H1 (cell line): Measurements from ENCODE around the gene NSL1. TPM values are rescaled to one million over a fixed set of nuclear protein-coding genes. Genes with fewer than 3 reads are reported as not detected.

ENCODE experiments used
- CTCF ChIA-PET: fragments of 300-600 bp; sonication (Branson Sonifier 250); formaldehyde crosslinking; loops from one replicate; lab custom pipeline; 2021; ENCODE audit not compliant: partially characterized antibody; lab: Charles Lee
- POLR2A ChIA-PET: fragments of 300-600 bp; sonication (Branson Sonifier 250); formaldehyde crosslinking; loops from one replicate; lab custom pipeline; 2021; ENCODE audit warnings: inconsistent platforms; ENCODE audit not compliant: partially characterized antibody; lab: Charles Lee
- DNase-seq, 2 experiments: peaks; one replicate each; pipeline versions ENCODE4 v3.0.0 to v3.0.0-alpha.2; 2010 to 2022; ENCODE audit warnings: low spot score in 2 of 2, low read depth in 1 of 2, mixed read lengths in 1 of 2
- FAIRE-seq: peaks from 2 replicates; lab custom pipeline; 2011; peaks lifted over from hg19 to GRCh38; lab: Jason Lieb, UNC
- H2AFZ ChIP-seq: 2 replicates; pipeline ENCODE4 v1.8.1; 2012; ENCODE audit warnings: low read length, inconsistent platforms
- H2AK5ac ChIP-seq: 2 replicates; pipeline ENCODE4 v1.6.1; 2013; ENCODE audit warnings: low read depth, low read length
- H2BK120ac ChIP-seq: replicated peaks from 2 replicates; pipeline ENCODE3; 2013; ENCODE audit warnings: low read depth, low read length, inconsistent platforms
- H2BK12ac ChIP-seq: 2 replicates; pipeline ENCODE4 v1.6.1; 2013; ENCODE audit warnings: low read depth, low read length
- H2BK15ac ChIP-seq: 2 replicates; pipeline ENCODE4 v1.6.1; 2013; ENCODE audit warnings: low read length
- H2BK20ac ChIP-seq: 2 replicates; pipeline ENCODE4 v1.6.1; 2013; ENCODE audit warnings: low read length
- H2BK5ac ChIP-seq: 2 replicates; pipeline ENCODE4 v1.6.1; 2013; ENCODE audit warnings: low read depth, low read length
- H3K14ac ChIP-seq: 2 replicates; pipeline ENCODE4 v1.6.1; 2013; ENCODE audit warnings: inconsistent platforms; ENCODE audit not compliant: insufficient read length
- H3K18ac ChIP-seq: 2 replicates; pipeline ENCODE4 v1.6.1; 2013; ENCODE audit warnings: low read length; ENCODE audit errors: extremely low read depth
- H3K23ac ChIP-seq: 2 replicates; pipeline ENCODE4 v1.6.1; 2013; ENCODE audit warnings: inconsistent platforms; ENCODE audit not compliant: insufficient read length
- H3K23me2 ChIP-seq: 2 replicates; pipeline ENCODE4 v1.6.1; 2013; ENCODE audit warnings: low read depth, low read length
- H3K27ac ChIP-seq: 2 replicates; pipeline ENCODE4 v1.6.1; 2011; ENCODE audit warnings: low read depth, low read length, inconsistent platforms
- H3K27me3 ChIP-seq, 4 experiments: replicated peaks in 1 of 4; 1 replicate in 1 of 4; 2 replicates in 3 of 4; pipeline versions ENCODE4 v1.6.1 to v1.8.1; 2011 to 2013; ENCODE audit warnings: low read length in 3 of 4, mild to moderate bottlenecking in 3 of 4, inconsistent platforms in 2 of 4, mixed read lengths in 2 of 4, moderate library complexity in 1 of 4; ENCODE audit not compliant: control insufficient read depth in 3 of 4, insufficient read depth in 3 of 4; ENCODE audit errors: extremely low read depth in 1 of 4
- H3K36me3 ChIP-seq, 4 experiments: 2 replicates each; pipeline versions ENCODE4 v1.6.1 to v1.8.1; 2011 to 2013; ENCODE audit warnings: mild to moderate bottlenecking in 4 of 4, low read length in 3 of 4, moderate library complexity in 2 of 4, control low read depth in 1 of 4, inconsistent platforms in 1 of 4; ENCODE audit not compliant: insufficient read depth in 4 of 4, control insufficient read depth in 2 of 4
- H3K4ac ChIP-seq: replicated peaks from 2 replicates; pipeline ENCODE3; 2013; ENCODE audit warnings: low read length, low read depth, mixed read lengths, inconsistent platforms; ENCODE audit not compliant: insufficient read length
- H3K4me1 ChIP-seq, 4 experiments: replicated peaks in 1 of 4; 1 replicate in 1 of 4; 2 replicates in 3 of 4; pipeline versions ENCODE4 v1.6.1 to v1.8.1; 2011 to 2013; ENCODE audit warnings: low read length in 3 of 4, inconsistent platforms in 2 of 4, mixed read lengths in 1 of 4; ENCODE audit not compliant: insufficient read depth in 4 of 4, control insufficient read depth in 3 of 4
- H3K4me2 ChIP-seq, 2 experiments: 2 replicates each; pipeline versions ENCODE4 v1.6.1 to v1.8.1; 2011 to 2013; ENCODE audit warnings: low read depth in 2 of 2, low read length in 2 of 2, control low read depth in 1 of 2, inconsistent platforms in 1 of 2, mild to moderate bottlenecking in 1 of 2; ENCODE audit not compliant: insufficient read depth in 1 of 2
- H3K4me3 ChIP-seq, 4 experiments: fragments of 200-600, 300-600 bp in 1 of 4; sonication (generic), shearing (Covaris generic), sonication (Bioruptor Twin) in 1 of 4; 2 replicates each; pipeline versions ENCODE4 v1.5.1 to v1.8.1; 2011 to 2016; ENCODE audit warnings: low read length in 4 of 4, low read depth in 3 of 4, control low read depth in 2 of 4, inconsistent platforms in 2 of 4, mild to moderate bottlenecking in 2 of 4, mixed read lengths in 1 of 4, moderate library complexity in 1 of 4; ENCODE audit not compliant: insufficient read depth in 2 of 4; ENCODE audit errors: extremely low read depth in 1 of 4
- H3K56ac ChIP-seq: replicated peaks from 2 replicates; pipeline ENCODE3; 2013; ENCODE audit warnings: low read depth, mild to moderate bottlenecking, mixed read lengths, low read length, inconsistent platforms; ENCODE audit not compliant: insufficient read length
- H3K79me1 ChIP-seq: 2 replicates; pipeline ENCODE4 v1.6.1; 2013; ENCODE audit warnings: low read depth, low read length, control low read depth
- H3K79me2 ChIP-seq, 2 experiments: 2 replicates each; pipeline versions ENCODE4 v1.6.1 to v1.8.1; 2012 to 2013; ENCODE audit warnings: low read length in 2 of 2, mild to moderate bottlenecking in 2 of 2, inconsistent platforms in 1 of 2; ENCODE audit not compliant: insufficient read depth in 2 of 2, control insufficient read depth in 1 of 2
- H3K9ac ChIP-seq, 4 experiments: replicated peaks in 1 of 4; 1 replicate in 1 of 4; 2 replicates in 3 of 4; pipeline versions ENCODE4 v1.6.1 to v1.8.1; 2011 to 2013; ENCODE audit warnings: low read depth in 3 of 4, low read length in 3 of 4, control low read depth in 2 of 4, mild to moderate bottlenecking in 2 of 4, moderate library complexity in 2 of 4, inconsistent platforms in 1 of 4; ENCODE audit errors: extremely low read depth in 1 of 4
- H3K9me3 ChIP-seq, 2 experiments: 2 replicates each; pipeline versions ENCODE4 v1.6.1 to v1.8.1; 2012 to 2013; ENCODE audit warnings: mild to moderate bottlenecking in 2 of 2, moderate library complexity in 2 of 2, control low read depth in 1 of 2, inconsistent platforms in 1 of 2, low read depth in 1 of 2, low read length in 1 of 2, mixed read lengths in 1 of 2; ENCODE audit not compliant: insufficient read depth in 2 of 2
- H4K20me1 ChIP-seq, 2 experiments: replicated peaks in 1 of 2; 2 replicates each; pipeline versions ENCODE3 to v1.8.1; 2011 to 2013; ENCODE audit warnings: inconsistent platforms in 2 of 2, low read length in 2 of 2, mild to moderate bottlenecking in 1 of 2; ENCODE audit not compliant: insufficient read depth in 2 of 2, control insufficient read depth in 1 of 2
- H4K5ac ChIP-seq: 2 replicates; pipeline ENCODE4 v1.6.1; 2013; ENCODE audit warnings: low read length, low read depth, mixed read lengths, inconsistent platforms; ENCODE audit not compliant: insufficient read length
- H4K8ac ChIP-seq: 2 replicates; pipeline ENCODE4 v1.8.0; 2013; ENCODE audit warnings: mild to moderate bottlenecking, moderate library complexity, low read length, inconsistent platforms; ENCODE audit not compliant: insufficient read depth; ENCODE audit errors: extremely low read depth
- H4K91ac ChIP-seq: replicated peaks from 2 replicates; pipeline ENCODE3; 2013; ENCODE audit warnings: low read length, mixed read lengths, inconsistent platforms; ENCODE audit not compliant: insufficient read length
- ASH2L ChIP-seq: fragments of 200-600, 300-600 bp; sonication (generic); IDR thresholded peaks from one replicate; pipeline ENCODE4 v1.7.1; 2017; ENCODE audit warnings: low read length
- BCL11A ChIP-seq, 2 experiments: IDR thresholded peaks; one replicate each; pipeline ENCODE4 v1.6.1; 2011; ENCODE audit warnings: low read depth in 2 of 2, low read length in 2 of 2, mild to moderate bottlenecking in 2 of 2
- CBX8 ChIP-seq: fragments of 300-800, 300-1000 bp; sonication (generic); IDR thresholded peaks from 2 replicates; pipeline ENCODE4 v1.7.1; 2016; ENCODE audit warnings: low read depth, low read length, borderline replicate concordance
- CHD2 ChIP-seq: IDR thresholded peaks from 2 replicates; pipeline ENCODE4 v1.6.1; 2012; ENCODE audit warnings: low read length, improper control_type of control experiment
- JUND ChIP-seq: IDR thresholded peaks from 2 replicates; pipeline ENCODE4 v1.6.1; 2011; ENCODE audit warnings: mild to moderate bottlenecking, improper control_type of control experiment, low read length
- POU5F1 ChIP-seq: IDR thresholded peaks from 2 replicates; pipeline ENCODE4 v1.6.1; 2011; ENCODE audit warnings: low read depth, mild to moderate bottlenecking, low read length, moderate library complexity
- RFX5 ChIP-seq: IDR thresholded peaks from 2 replicates; pipeline ENCODE4 v1.6.1; 2011; ENCODE audit warnings: low read depth, low read length, improper control_type of control experiment, borderline replicate concordance
- TBP ChIP-seq: IDR thresholded peaks from 2 replicates; pipeline ENCODE4 v1.6.1; 2011; ENCODE audit warnings: low read depth, low read length, improper control_type of control experiment
- WGBS, 2 experiments: shearing (Covaris generic) in 1 of 2; methylation state at CpG; one replicate each; pipeline versions ENCODE4 v1.1.6 to v1.1.7; 2013 to 2015; ENCODE audit warnings: low lambda C conversion rate in 2 of 2, mixed read lengths in 2 of 2, inconsistent platforms in 1 of 2, low coverage in 1 of 2, missing lambda C conversion rate in 1 of 2; ENCODE audit not compliant: insufficient replicate concordance in 2 of 2, insufficient coverage in 1 of 2, insufficient read length in 1 of 2; ENCODE audit errors: extremely low coverage in 1 of 2, missing lambda C conversion rate in 1 of 2; 5-methylcytosine and 5-hydroxymethylcytosine counted together
- polyA plus RNA-seq, 7 experiments: library from polyadenylated mRNA; depleted of rRNA in 3 of 7; stranded (reverse) in 5 of 7; unstranded in 2 of 7; fragments of >200 nt in 5 of 7; fragments of 200-250 nt in 2 of 7; gene quantifications; 1 replicate in 5 of 7; 2 replicates in 1 of 7; 4 replicates in 1 of 7; pipeline versions ENCODE4 v1.2.1 to v1.2.3, GENCODE V29; 2011 to 2013; ENCODE audit warnings: missing spikeins in 2 of 7, mixed read lengths in 2 of 7
- total RNA-seq: library from RNA; stranded (reverse); fragmentation: NEBNext Ultra II Directional; extraction: Animal tissue kit (Norgen Biotek cat#: 25700); gene quantifications from 2 replicates; pipeline ENCODE4 v1.2.1, GENCODE V29; 2021
- TF ChIP-seq, protein P1 (sequence below): IDR thresholded peaks from 2 replicates; pipeline ENCODE4 v1.6.1; 2012; ENCODE audit warnings: inconsistent platforms
- TF ChIP-seq, protein P2 (sequence below), 3 experiments: IDR thresholded peaks; 1 replicate in 2 of 3; 2 replicates in 1 of 3; pipeline versions ENCODE4 v1.5.1 to v1.6.1; 2011; ENCODE audit warnings: low read length in 3 of 3, mild to moderate bottlenecking in 3 of 3, inconsistent platforms in 2 of 3, low read depth in 1 of 3, moderate library complexity in 1 of 3; ENCODE audit not compliant: insufficient read depth in 1 of 3; ENCODE audit errors: control extremely low read depth in 1 of 3
- TF ChIP-seq, protein P3 (sequence below): IDR thresholded peaks from 2 replicates; pipeline ENCODE4 v1.6.1; 2011; ENCODE audit warnings: low read depth, mild to moderate bottlenecking, low read length; ENCODE audit not compliant: insufficient read depth

The NSL1 gene
- total and polyA plus RNA-seq, 2 of the 8 experiments (the other 6 are each of a cell fraction or from before 2014, with no cell fraction given): 25.4 to 51.7 TPM

DNA sequence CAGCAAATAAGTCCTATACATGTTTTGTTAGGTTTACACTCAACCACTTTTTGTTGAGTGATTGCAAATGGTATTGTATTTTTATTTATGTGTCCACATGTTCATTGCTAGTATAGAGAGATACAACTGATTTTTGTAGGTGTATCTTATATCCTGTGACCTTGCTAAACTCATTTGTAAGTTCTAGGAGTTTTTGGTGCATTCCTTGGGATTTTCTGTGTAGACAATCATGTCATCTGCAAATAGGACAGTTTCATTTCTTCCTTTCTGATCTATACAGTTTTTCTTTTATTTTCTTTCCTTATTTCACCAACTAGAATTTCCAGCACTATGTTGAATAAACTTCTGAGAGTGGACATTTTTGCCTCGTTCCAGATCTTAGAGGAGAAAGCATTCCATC, 75.4 kb downstream of the NSL1 start:
- Histone ChIP-seq H3K18ac (no peak overlapping the region), H2AK5ac (no peak overlapping the region), H4K91ac (no peak overlapping the region), H3K14ac (no peak overlapping the region), H2BK15ac (no peak overlapping the region), H3K4ac (no peak overlapping the region), H3K56ac (no peak overlapping the region), H3K23me2 (no peaks in the 10 kb centered on the region), H3K4me1 (no peaks in the 10 kb centered on the region), H3K4me3 (no peak overlapping the region), H3K9me3 (no peaks in the 10 kb centered on the region; a peak in 1 of 4 replicates), H3K23ac (no peak overlapping the region), H3K36me3 (no peaks in the 10 kb centered on the region), H4K5ac (no peak overlapping the region), H3K9ac (no peak overlapping the region), H2BK5ac (no peak overlapping the region), H3K27me3 (no peaks in the 10 kb centered on the region), H2BK12ac (no peak overlapping the region), H2AFZ (no peak overlapping the region), H3K27ac (no peak overlapping the region), H2BK20ac (no peak overlapping the region), H4K20me1 (no peaks in the 10 kb centered on the region), H3K79me1 (no peaks in the 10 kb centered on the region), H3K4me2 (no peak overlapping the region), H2BK120ac (no peak overlapping the region), H4K8ac (no peak overlapping the region), H3K79me2 (no peaks in the 10 kb centered on the region)
- DNase-seq (no peak), FAIRE-seq (no peak)
- 81% methylated on average over 1 of the region's 1 CpG; no CpG with 5 or more reads in 1 of the 2 experiments for WGBS, 2 experiments
- POLR2A ChIA-PET: interaction anchor here (1.1 kb wide), 1 partner anchor 106 kb away, joined by 3 read pairs; no protein-coding TSS in a partner anchor
- CTCF ChIA-PET: interaction anchor here (0.6 to 1.4 kb wide), 3 partner anchors 9 to 145 kb away, joined by 3 to 5 read pairs (median 3); no protein-coding TSS in a partner anchor
- TF ChIP-seq CHD2: no peak
- no peak for TF ChIP-seq POU5F1
- no peak for TF ChIP-seq CBX8
- no peak for TF ChIP-seq BCL11A (IDR thresholded peaks at IDR 0.05; ENCODE audit: low read depth in 2 of 2, low read length in 2 of 2)
- no peak for TF ChIP-seq JUND
- TF ChIP-seq, protein P1, sequence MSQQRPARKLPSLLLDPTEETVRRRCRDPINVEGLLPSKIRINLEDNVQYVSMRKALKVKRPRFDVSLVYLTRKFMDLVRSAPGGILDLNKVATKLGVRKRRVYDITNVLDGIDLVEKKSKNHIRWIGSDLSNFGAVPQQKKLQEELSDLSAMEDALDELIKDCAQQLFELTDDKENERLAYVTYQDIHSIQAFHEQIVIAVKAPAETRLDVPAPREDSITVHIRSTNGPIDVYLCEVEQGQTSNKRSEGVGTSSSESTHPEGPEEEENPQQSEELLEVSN: no peak
- TF ChIP-seq, protein P2, sequence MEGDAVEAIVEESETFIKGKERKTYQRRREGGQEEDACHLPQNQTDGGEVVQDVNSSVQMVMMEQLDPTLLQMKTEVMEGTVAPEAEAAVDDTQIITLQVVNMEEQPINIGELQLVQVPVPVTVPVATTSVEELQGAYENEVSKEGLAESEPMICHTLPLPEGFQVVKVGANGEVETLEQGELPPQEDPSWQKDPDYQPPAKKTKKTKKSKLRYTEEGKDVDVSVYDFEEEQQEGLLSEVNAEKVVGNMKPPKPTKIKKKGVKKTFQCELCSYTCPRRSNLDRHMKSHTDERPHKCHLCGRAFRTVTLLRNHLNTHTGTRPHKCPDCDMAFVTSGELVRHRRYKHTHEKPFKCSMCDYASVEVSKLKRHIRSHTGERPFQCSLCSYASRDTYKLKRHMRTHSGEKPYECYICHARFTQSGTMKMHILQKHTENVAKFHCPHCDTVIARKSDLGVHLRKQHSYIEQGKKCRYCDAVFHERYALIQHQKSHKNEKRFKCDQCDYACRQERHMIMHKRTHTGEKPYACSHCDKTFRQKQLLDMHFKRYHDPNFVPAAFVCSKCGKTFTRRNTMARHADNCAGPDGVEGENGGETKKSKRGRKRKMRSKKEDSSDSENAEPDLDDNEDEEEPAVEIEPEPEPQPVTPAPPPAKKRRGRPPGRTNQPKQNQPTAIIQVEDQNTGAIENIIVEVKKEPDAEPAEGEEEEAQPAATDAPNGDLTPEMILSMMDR (IDR thresholded peaks at IDR 0.05; ENCODE audit: control extremely low read depth in 1 of 3, insufficient read depth in 1 of 3, low read depth in 1 of 3, low read length in 3 of 3): no peak
- TF ChIP-seq TBP: no peak
- TF ChIP-seq ASH2L: no peak
- TF ChIP-seq, protein P3, sequence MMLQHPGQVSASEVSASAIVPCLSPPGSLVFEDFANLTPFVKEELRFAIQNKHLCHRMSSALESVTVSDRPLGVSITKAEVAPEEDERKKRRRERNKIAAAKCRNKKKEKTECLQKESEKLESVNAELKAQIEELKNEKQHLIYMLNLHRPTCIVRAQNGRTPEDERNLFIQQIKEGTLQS: no peak
- TF ChIP-seq RFX5: no peak
